Brain pericyte (primary cell): ENCODE data around the gene GULP1.

Experiments used
- DNase-seq: peaks from one replicate; pipeline ENCODE4 v3.0.0-alpha.2; 2012; ENCODE audit warnings: low read depth, low spot score

Gene GULP1

DNA sequence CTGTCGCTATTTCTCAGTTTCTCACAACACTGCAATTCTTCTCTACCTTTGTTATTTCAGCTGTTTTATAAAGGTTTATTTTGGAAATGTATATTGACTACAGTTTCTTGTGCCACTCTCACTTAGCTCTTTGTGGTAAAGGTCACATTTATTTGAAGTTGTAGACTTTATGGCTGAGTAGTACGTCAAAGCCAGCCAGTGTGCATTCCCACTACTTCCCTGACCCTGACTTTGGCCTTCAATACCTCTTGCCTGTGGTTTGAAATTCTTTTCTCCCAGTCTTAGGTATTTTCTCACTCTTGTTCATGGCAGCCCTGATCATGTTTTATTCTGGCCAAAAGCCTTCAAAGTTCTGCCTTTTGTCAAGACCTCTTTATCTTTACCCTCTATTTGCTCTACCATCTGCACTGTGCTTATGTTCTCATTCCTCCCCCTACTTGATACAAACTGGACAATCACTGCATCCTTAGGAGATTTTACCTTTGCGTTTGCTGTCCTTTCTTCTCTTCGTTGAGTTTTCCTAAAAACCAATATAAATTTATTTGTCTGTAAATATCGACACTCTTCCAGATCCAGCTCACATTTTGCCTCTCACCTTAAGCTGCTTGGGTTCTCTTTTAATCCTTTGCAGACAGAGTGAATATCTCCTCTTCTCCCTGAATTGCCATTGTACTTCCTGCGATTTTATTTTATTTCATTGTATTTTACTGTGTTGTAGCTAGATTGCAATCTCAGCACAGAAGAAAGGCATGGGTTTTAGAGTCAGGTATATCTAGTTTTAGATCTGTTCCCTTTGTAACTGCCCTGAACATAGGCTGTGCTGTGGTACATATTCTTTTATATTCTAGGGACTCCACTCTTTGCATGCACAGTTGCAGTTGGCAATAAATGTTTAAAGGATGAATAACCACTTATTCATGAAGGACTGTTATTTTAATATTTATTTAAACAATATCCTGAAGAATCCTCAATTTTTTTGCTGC lies 31.2 kb downstream of the GULP1 start:
- peak; percentile 63 for DNase-seq

GRCh38 chr2:188324067-188324466 lies 32.4 kb downstream of the GULP1 start:
- DNase-seq: no peak

DNA sequence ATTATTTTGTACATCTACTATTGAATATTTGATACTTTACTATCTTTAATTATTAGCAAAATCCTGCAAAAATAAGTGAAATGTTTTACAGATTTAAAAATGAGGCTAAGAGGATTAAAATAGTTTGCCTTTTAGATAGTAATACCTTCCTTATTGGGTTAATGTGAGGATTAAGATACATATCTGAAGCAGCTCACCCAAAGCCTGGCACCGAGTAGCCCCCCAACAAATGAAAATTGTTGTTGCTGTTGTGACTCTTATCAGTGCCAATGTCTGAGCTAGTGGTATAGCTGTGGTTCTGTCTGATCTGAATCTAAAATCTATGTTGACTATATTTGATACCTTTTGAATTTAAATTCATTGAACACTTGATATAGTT lies 34.6 kb downstream of the GULP1 start:
- no peak for DNase-seq

GRCh38 chr2:188326669-188327301 lies 35.1 kb downstream of the GULP1 start:
- DNase-seq: no peak

GRCh38 chr2:188327518-188328213 lies 36.0 kb downstream of the GULP1 start:
- DNase-seq: no peak

DNA sequence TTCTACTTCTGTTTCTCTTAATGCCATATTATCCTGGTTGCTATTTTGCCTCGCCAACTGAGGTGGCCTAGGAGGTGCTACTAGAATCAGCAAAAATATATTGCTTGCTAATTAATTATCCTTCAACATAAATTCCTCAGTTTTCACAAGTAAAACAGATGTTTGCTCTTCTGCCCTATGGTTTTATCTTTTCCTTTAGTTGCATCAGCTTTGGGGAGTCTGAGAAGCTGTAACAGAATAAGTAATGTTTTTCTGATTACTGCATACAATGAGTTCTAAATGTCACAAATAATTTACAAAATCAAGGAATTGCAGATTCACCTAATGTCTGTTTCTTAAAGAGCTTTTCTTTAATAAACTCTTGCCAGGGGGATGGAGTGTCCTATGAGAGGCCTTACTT lies 36.7 kb downstream of the GULP1 start:
- no peak for DNase-seq

- no peak for DNase-seq
These were observed 38.8 kb downstream of the GULP1 start for GRCh38 chr2:188330316-188331053.

- no peak for DNase-seq
These were observed 40.9 kb downstream of the GULP1 start for GRCh38 chr2:188332619-188333018.

DNA sequence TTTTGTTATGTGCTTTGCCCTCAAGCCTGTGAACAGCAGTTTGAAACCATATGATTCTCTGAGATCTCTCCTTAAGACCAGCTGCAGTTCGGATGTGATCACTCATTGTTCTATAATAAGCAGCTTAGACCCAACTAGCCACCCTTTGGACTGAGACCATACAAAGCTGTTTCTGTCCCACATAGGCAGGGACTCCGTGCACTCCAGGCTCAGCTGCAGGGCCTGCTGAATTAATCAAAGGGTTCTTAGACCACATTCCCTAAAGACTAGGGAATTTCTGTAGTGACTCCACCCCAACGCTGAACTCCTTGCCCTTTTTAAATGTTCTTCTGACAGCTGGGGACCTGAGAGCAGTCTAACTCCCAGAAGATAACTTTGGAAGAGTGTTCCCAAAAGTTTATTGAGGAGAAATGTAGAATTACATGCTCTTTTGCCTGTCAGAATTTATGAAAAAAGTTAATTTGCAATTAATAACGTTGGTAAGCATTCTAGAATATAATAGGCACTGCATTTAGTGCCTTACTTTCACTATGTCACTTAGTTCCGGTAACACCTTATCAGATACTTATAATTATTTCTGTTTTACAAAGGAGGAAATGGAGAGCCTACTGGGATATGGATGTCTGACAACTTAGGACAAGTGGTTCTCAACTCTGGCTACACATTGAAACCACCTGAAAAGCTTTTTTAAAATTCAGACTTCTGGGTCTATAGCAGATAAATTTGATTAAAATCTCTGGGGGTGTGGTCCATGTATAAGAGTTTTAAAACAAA lies 42.3 kb downstream of the GULP1 start:
- no peak for DNase-seq

DNA sequence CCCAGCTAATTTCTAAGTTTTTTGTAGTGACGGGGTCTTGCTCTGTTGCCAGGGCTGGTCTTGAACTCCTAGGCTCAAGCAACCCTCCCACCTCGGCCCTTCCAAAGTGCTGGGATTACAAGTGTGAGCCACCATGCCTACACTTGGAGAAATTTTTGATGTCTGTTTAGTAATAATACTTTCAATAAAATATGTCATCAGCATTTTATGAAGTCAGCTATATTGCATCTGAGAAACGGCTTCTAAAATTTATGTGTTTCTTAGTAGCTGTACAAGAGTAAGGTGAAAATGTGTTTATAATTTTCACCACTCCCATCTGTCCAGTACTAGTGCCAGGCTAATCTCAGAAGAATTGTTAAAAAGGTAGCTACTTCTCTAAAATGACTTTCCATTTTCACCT lies 46.8 kb downstream of the GULP1 start:
- no peak for DNase-seq

- no peak for DNase-seq
These were observed 48.6 kb downstream of the GULP1 start for GRCh38 chr2:188340257-188340656.

DNA sequence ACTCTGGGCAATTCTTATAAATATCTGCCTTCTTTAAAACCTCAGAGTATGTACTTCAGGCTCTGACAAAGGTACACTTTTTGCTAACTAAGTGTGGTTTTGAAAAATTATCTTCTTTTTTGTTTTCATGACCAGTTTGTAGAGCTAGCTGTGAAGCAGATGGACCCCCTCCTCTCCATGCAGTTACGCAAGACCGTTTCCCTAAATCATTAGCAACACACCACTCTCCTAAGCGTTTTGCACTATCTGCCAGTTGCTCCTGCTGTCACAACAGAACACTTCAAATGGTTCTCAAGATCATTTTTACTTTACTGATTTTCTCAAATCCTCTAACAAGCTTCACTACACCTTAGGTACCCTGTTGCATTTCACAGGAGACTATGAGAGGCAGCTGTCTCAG lies 53.3 kb downstream of the GULP1 start:
- DNase-seq: no peak

DNA sequence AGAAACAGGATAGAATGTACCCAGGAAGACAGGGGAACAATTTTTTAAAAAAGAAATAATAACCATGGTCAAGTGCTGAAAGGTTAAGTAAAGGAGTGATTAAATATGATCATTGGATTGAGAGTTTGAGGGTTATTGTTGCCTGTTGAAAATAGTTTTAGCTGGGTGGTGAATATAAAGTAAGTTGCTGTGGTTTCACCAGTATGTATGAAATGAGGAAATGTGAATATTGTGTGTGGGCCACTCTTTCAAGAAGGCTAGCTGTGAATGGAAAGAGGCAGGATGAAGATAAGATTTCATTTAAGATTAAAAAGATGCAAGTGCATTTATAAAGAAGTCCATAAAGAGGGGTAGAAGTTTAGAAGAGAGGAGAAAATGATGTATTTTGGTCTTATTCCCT lies 53.8 kb downstream of the GULP1 start:
- DNase-seq: no peak

- DNase-seq: no peak
These were observed 54.3 kb downstream of the GULP1 start for GRCh38 chr2:188345831-188346458.

DNA sequence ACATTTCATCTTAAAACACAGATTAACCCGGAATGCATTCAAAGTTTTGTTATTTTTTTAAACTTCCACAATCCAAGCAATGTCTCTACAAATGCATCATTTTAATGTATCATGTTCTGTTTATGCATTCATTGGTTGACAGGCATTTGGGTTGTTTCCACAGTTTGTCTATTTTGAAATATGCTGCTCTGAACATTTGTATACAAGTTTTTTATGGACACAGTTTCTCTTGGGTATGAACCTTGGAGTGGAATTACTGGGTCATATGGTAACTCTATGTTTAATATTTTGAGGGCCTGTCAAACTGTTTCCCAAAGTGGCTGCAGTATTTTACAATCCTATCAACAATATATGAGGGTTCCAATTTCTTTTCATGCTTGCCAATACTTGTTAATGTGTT lies 57.3 kb downstream of the GULP1 start:
- DNase-seq: no peak

DNA sequence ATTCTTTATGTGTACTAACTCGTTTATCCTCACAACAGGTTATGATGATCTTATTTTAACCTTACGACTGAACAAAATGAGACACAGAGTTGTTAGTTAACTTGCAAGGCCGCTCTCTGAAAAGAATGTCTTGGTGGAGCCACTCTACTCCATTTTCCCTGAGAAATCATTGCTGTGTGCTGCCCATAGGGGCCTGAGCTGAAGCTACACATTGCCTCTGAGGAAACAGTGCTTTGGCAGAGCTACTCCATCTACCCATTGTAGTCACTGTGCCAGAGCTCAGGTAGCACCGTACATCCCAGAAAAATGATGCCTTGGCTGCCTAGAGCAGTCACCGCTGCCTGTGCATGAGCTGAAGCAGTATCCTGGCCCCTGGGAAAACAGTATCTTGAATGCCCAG lies 61.6 kb downstream of the GULP1 start:
- DNase-seq: no peak

DNA sequence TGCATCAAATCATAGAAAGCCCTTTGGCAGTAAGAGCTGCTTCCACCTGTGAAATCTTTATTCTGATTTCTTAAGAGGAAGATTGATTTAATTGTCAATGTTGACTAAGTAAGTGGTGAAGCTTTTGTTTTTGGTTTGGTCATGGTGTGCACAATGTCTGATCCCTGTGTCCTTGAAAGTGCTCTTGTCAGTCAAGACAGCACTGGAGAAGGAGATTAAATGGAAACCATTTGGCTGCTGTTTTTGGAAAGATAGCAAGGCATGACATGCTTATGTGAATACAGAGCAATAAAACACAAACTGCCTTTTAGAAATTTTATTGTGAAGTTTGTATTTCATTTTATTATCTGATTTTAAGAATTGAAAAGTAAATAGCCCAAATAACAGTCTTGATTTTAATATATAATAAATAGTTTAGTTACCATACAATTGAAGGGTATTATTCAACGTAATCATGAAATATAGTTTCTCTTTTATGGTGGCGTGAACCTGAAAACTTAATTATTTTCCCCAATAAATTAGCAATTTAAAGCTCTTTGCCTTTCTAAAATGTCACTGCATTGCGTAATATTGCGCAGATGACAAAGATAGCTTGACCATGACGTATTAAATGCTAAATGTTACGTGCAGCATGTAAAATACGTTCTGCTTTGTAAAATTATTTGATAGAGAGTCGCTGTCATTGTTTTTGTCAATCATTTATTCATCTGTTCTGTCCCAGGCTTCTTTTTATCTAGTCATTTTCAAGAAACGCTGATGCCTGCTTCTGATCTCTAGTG lies 69.0 kb downstream of the GULP1 start:
- DNase-seq: no peak

DNA sequence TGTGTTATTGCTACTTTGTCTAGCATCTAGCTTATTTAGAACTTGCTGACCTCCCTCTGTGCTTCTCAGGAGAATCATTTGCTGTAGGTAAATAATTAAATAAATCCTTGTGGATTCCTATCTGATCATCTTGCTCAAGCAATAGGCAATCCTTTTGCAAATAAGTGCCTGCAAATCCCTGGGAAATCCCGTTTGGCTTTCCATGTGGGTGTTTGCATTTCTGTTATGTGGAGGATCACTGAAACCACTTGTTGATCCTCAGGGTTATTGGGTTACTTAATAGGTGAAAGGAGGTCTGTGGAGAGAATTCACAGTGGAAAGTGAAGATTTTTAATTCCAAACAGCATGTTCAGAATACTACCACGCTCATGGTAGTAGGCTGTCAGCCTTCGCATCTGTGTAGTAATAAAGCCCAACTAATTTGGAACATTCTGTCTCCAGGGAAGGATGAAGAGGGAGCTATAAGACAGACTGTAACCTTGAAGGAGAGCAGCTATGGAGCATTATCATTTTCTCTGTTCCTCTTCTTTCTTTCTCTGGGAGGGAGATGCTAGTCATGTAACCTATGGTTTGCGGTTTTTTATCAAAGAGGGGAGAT lies 72.5 kb downstream of the GULP1 start:
- no peak for DNase-seq

DNA sequence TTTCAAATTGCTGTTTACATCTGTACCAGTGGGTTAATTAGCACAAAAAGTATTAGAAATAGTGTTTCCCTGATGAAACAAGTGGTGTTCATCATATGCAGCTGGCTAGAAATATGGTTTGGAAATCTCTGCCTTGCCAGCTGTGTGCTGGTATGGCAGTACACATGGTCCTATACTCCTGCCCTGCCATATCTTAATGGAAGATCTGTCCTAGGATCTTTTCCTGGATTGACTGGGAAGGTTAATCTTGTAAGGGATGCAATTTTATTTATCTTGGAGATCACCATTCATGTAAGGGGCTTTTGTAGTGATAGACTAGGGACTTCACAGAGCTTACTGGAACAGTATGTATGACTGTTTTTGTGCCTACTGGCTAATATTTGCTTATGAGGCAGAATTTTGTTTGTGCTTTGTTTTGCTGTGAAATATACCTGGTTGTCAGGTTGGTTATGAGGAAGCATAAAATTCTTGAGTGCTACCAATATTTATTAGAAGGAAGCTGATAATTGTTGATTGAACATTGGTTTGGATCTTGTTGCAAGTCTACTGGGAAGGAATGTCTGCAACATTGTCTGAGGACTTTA lies 73.5 kb downstream of the GULP1 start:
- no peak for DNase-seq
